DND-41 (cell line): ENCODE results near the gene HACL1.
A peak's percentile ranks its signal among the peaks of the same experiment; 100 is the strongest.

Experiments
- ATAC-seq: fragments of 200-7000 bp; cut with Tn5 transposase; 3 replicates; pipeline ENCODE4 v1.9.1; 2021; ENCODE audit warnings: low read depth; ENCODE audit not compliant: insufficient read depth
- DNase-seq: peaks from one replicate; pipeline ENCODE4 v3.0.0-alpha.2; 2020
- H2AFZ ChIP-seq: 2 replicates; pipeline ENCODE4 v1.6.0; 2012; ENCODE audit warnings: low read depth, low read length
- H3K27ac ChIP-seq: 2 replicates; pipeline ENCODE4 v1.5.1; 2012; ENCODE audit warnings: low read length, inconsistent platforms
- H3K27me3 ChIP-seq: fragments of 200-600 bp; sonication (generic); 2 replicates; pipeline ENCODE4 v1.6.0; 2012; ENCODE audit warnings: low read length, mild to moderate bottlenecking, inconsistent platforms; ENCODE audit not compliant: insufficient read depth, poor library complexity
- H3K36me3 ChIP-seq: 2 replicates; pipeline ENCODE4 v1.5.1; 2012; ENCODE audit warnings: low read length, inconsistent platforms; ENCODE audit not compliant: insufficient read depth
- H3K4me1 ChIP-seq: 2 replicates; pipeline ENCODE4 v1.5.1; 2012; ENCODE audit warnings: mild to moderate bottlenecking, low read length; ENCODE audit not compliant: insufficient read depth
- H3K4me2 ChIP-seq: 2 replicates; pipeline ENCODE4 v1.6.0; 2012; ENCODE audit warnings: mild to moderate bottlenecking, moderate library complexity, low read length, inconsistent platforms; ENCODE audit not compliant: insufficient read depth
- H3K4me3 ChIP-seq, 2 experiments: fragments of 200-600 bp in 1 of 2; shearing (Covaris generic) in 1 of 2; 2 replicates each; pipeline ENCODE4 v1.5.1; 2012 to 2016; ENCODE audit warnings: inconsistent platforms in 2 of 2, low read length in 2 of 2, mild to moderate bottlenecking in 2 of 2, low read depth in 1 of 2, moderate library complexity in 1 of 2
- H3K79me2 ChIP-seq: 2 replicates; pipeline ENCODE4 v1.6.0; 2012; ENCODE audit warnings: low read length, inconsistent platforms; ENCODE audit not compliant: insufficient read depth
- H3K9ac ChIP-seq: 2 replicates; pipeline ENCODE4 v1.6.0; 2012; ENCODE audit warnings: low read depth, mild to moderate bottlenecking, inconsistent platforms, low read length, moderate library complexity
- H3K9me3 ChIP-seq: 2 replicates; pipeline ENCODE4 v1.5.1; 2012; ENCODE audit warnings: low read length, moderate library complexity, mild to moderate bottlenecking, inconsistent platforms; ENCODE audit not compliant: insufficient read depth, severe bottlenecking
- H4K20me1 ChIP-seq: 2 replicates; pipeline ENCODE4 v1.6.0; 2012; ENCODE audit warnings: low read length; ENCODE audit not compliant: insufficient read depth
- EZH2 ChIP-seq: IDR thresholded peaks from 3 replicates; pipeline ENCODE4 v1.6.1; 2012; ENCODE audit warnings: borderline replicate concordance, low read depth, mild to moderate bottlenecking, moderate library complexity, low read length, inconsistent platforms; ENCODE audit not compliant: severe bottlenecking
- TF ChIP-seq, protein P1 (sequence below): IDR thresholded peaks from 2 replicates; pipeline ENCODE4 v1.5.1; 2012; ENCODE audit warnings: borderline replicate concordance, low read length, moderate library complexity, mild to moderate bottlenecking; ENCODE audit not compliant: poor library complexity, severe bottlenecking; ENCODE audit errors: extremely low read depth

HACL1 gene

GRCh38 chr3:15645246-15645645 is 43.9 kb upstream of the HACL1 start:
- H4K20me1 ChIP-seq = no peaks in the 10 kb centered on the region
- no peaks in the 10 kb centered on the region for H3K27me3 ChIP-seq
- peaks cover 66% of the 10 kb centered on the region for H3K4me1 ChIP-seq
- DNase-seq = no peak
- H3K4me2 ChIP-seq = peak overlapping the region; percentile 28; the same call in 1 of the 2 replicates
- no peak overlapping the region for H3K4me3 ChIP-seq
- ATAC-seq = no peak
- no peaks in the 10 kb centered on the region for H3K9me3 ChIP-seq
- no peaks in the 10 kb centered on the region for H3K36me3 ChIP-seq
- TF ChIP-seq, protein P1, sequence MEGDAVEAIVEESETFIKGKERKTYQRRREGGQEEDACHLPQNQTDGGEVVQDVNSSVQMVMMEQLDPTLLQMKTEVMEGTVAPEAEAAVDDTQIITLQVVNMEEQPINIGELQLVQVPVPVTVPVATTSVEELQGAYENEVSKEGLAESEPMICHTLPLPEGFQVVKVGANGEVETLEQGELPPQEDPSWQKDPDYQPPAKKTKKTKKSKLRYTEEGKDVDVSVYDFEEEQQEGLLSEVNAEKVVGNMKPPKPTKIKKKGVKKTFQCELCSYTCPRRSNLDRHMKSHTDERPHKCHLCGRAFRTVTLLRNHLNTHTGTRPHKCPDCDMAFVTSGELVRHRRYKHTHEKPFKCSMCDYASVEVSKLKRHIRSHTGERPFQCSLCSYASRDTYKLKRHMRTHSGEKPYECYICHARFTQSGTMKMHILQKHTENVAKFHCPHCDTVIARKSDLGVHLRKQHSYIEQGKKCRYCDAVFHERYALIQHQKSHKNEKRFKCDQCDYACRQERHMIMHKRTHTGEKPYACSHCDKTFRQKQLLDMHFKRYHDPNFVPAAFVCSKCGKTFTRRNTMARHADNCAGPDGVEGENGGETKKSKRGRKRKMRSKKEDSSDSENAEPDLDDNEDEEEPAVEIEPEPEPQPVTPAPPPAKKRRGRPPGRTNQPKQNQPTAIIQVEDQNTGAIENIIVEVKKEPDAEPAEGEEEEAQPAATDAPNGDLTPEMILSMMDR = no peak
- TF ChIP-seq EZH2 = no peak
- H3K9ac ChIP-seq = peak overlapping the region; percentile 16; the same call in 1 of the 2 replicates
- no peaks in the 10 kb centered on the region for H3K79me2 ChIP-seq
- no peak overlapping the region for H2AFZ ChIP-seq
- peak overlapping the region; percentile 92 for H3K27ac ChIP-seq

DNA sequence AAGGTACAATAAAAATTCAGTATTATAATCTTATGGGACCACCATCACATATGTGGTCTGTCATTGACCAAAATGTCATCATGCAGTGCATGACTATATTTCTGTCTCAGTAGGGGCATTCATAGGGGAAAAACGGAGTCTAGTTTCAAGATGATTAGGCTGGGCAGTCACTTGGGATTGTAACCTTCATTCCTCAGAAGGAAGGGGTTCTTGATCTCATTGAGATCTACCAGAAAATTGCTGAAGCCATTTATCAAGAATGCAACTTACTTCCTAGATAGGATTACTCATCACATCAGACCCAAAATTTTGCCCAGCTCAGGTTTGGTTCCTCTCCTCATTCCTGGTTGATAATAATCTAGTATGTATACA is 37.5 kb upstream of the HACL1 start:
- Histone ChIP-seq H3K27me3 (no peaks in the 10 kb centered on the region), H3K27ac (peak overlapping the region; percentile 80), H3K79me2 (no peaks in the 10 kb centered on the region), H2AFZ (no peak overlapping the region), H3K4me1 (peaks cover 48% of the 10 kb centered on the region), H3K4me3 (no peak overlapping the region), H3K4me2 (no peak overlapping the region), H3K9me3 (no peaks in the 10 kb centered on the region), H3K9ac (no peak overlapping the region), H3K36me3 (no peaks in the 10 kb centered on the region), H4K20me1 (no peaks in the 10 kb centered on the region)
- DNase-seq = no peak
- ATAC-seq = no peak
- TF ChIP-seq EZH2 = no peak
- TF ChIP-seq, protein P1 = no peak

DNA sequence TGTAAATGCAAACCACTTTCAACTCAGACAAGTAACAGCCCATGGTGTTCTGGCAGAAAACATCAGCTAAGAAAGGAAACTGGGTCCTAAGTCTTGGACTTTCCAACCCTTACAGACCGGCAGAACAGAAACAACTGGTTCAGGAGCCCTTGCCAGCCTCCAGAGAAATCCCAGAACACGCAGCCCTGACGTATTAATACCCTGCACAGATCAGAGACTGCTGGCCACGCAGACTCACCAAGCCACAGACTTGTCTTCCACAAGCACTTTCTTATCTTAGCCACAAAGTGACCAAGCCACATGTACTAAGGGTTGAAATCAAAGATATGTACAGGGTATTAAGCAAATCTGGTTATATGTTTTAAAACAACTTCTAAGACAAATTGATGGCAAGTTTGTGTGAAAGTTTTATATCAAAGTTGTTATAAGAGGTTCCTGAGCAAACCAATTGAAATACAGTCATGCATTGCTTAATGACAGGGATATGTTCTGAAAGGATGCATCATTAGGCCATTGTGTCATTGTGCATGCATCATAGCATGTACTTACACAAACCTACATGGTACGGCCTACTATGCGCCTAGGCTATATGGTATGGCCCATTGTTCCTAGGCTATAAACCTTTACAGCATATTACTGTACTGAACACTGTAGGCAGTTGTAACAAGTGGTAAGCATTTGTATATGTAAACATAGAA is 37.0 kb upstream of the HACL1 start:
- Histone ChIP-seq H3K9me3 (no peaks in the 10 kb centered on the region), H3K9ac (peak overlapping the region; percentile 13), H3K79me2 (no peaks in the 10 kb centered on the region), H4K20me1 (no peaks in the 10 kb centered on the region), H3K27ac (peak overlapping the region; percentile 80), H3K27me3 (no peaks in the 10 kb centered on the region), H3K4me2 (peak overlapping the region; percentile 51), H3K4me1 (peaks cover 48% of the 10 kb centered on the region), H3K4me3 (no peak overlapping the region), H2AFZ (no peak overlapping the region), H3K36me3 (no peaks in the 10 kb centered on the region)
- ATAC-seq (no peak), DNase-seq (no peak)
- TF ChIP-seq, protein P1 = no peak
- no peak for TF ChIP-seq EZH2
